BE2C (cell line): ENCODE data around the gene PLOD2.

Source experiments
- DNase-seq: peaks from one replicate; pipeline ENCODE4 v3.0.0-alpha.2; 2020
- H3K27me3 ChIP-seq: fragments of 250-450 bp; sonication (Bioruptor Pico); 2 replicates; pipeline ENCODE4 v1.5.1; 2020; ENCODE audit warnings: mild to moderate bottlenecking
- H3K36me3 ChIP-seq: fragments of 250-450 bp; sonication (Bioruptor Pico); 2 replicates; pipeline ENCODE4 v1.5.1; 2020; ENCODE audit warnings: mild to moderate bottlenecking
- H3K4me1 ChIP-seq: fragments of 250-450 bp; sonication (Bioruptor Pico); 2 replicates; pipeline ENCODE4 v1.5.1; 2020
- H3K4me3 ChIP-seq: 2 replicates; pipeline ENCODE4 v1.5.1; 2011; ENCODE audit warnings: low read depth, low read length
- H3K9me3 ChIP-seq: fragments of 250-450 bp; sonication (Bioruptor Pico); 2 replicates; pipeline ENCODE4 v1.5.1; 2020
- TF ChIP-seq, protein P1 (sequence below): IDR thresholded peaks from 2 replicates; pipeline ENCODE4 v1.5.1; 2012; ENCODE audit warnings: mild to moderate bottlenecking, low read depth, low read length

PLOD2 gene

DNA sequence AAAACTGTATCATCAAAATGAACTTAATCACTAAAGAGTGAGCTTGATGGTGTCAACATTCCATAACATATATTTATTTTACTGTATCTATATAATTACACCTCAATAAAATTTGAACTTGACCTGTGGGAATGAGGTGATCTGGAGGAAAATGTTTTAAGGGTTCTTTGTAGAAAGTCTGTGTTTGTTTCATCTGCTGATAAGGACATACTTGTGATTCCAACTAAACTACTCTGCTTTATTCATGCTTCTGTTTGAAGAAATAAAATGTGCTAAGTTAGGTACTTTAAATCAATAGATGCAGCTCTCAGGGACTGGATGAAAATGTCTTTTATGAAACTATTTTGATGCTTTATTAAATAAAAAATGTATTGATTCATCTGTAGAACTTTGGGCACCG, 11.6 kb upstream of the PLOD2 start:
- Histone ChIP-seq H3K4me3 (no peak overlapping the region), H3K4me1 (no peaks in the 10 kb centered on the region), H3K36me3 (no peaks in the 10 kb centered on the region), H3K27me3 (no peaks in the 10 kb centered on the region), H3K9me3 (no peaks in the 10 kb centered on the region)
- TF ChIP-seq, protein P1, sequence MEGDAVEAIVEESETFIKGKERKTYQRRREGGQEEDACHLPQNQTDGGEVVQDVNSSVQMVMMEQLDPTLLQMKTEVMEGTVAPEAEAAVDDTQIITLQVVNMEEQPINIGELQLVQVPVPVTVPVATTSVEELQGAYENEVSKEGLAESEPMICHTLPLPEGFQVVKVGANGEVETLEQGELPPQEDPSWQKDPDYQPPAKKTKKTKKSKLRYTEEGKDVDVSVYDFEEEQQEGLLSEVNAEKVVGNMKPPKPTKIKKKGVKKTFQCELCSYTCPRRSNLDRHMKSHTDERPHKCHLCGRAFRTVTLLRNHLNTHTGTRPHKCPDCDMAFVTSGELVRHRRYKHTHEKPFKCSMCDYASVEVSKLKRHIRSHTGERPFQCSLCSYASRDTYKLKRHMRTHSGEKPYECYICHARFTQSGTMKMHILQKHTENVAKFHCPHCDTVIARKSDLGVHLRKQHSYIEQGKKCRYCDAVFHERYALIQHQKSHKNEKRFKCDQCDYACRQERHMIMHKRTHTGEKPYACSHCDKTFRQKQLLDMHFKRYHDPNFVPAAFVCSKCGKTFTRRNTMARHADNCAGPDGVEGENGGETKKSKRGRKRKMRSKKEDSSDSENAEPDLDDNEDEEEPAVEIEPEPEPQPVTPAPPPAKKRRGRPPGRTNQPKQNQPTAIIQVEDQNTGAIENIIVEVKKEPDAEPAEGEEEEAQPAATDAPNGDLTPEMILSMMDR = no peak
- DNase-seq = no peak

DNA sequence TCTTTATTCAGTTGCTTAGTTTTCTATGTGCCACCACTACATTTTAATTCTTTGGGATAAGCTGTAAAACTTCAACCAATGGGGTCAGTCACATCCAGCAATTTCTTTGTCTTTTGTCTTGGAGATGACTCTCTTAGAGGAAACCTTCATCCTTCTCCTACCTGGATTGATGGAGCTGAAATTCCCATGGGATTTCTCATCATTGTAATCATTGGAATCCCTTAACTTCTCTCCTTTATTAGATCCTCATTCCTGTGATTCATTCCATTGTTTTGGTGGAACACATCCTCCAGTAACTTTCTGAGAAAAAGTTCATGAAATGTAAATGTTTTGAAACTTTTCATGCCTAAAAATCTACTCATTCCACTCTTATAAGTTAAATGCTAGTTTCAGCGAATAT, 9.6 kb upstream of the PLOD2 start:
- Histone ChIP-seq H3K4me1 (no peaks in the 10 kb centered on the region), H3K4me3 (no peak overlapping the region), H3K36me3 (no peaks in the 10 kb centered on the region), H3K9me3 (no peaks in the 10 kb centered on the region), H3K27me3 (no peaks in the 10 kb centered on the region)
- DNase-seq = no peak
- TF ChIP-seq, protein P1 = no peak

DNA sequence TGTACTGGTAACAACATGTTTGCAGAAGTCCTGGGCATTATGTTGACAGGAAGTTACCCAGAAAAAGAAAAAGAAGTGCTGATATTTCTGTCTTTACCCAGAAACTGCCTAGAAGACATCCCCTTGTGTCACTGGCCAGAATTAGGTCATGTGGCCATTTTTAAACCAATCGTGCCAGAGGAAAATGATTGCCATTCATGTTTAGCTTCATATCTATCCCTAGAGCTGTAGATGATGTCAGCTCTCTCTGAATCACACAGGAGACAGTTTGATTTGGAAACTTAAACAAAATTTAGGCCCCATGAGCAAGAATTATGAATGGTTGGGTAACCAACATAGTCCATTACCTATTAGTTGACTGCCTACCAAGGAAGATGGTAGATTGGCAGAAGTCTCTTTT, 8.9 kb upstream of the PLOD2 start:
- Histone ChIP-seq H3K4me3 (no peak overlapping the region), H3K4me1 (no peaks in the 10 kb centered on the region), H3K9me3 (no peaks in the 10 kb centered on the region), H3K36me3 (no peaks in the 10 kb centered on the region), H3K27me3 (no peaks in the 10 kb centered on the region)
- no peak for DNase-seq
- TF ChIP-seq, protein P1 = no peak

GRCh38 chr3:146166826-146167225, 5.8 kb upstream of the PLOD2 start:
- H3K9me3 ChIP-seq = no peaks in the 10 kb centered on the region
- no peak overlapping the region for H3K4me3 ChIP-seq
- peaks cover 9% of the 10 kb centered on the region for H3K27me3 ChIP-seq
- no peak for DNase-seq
- TF ChIP-seq, protein P1 = no peak
- no peaks in the 10 kb centered on the region for H3K4me1 ChIP-seq
- H3K36me3 ChIP-seq = no peaks in the 10 kb centered on the region

DNA sequence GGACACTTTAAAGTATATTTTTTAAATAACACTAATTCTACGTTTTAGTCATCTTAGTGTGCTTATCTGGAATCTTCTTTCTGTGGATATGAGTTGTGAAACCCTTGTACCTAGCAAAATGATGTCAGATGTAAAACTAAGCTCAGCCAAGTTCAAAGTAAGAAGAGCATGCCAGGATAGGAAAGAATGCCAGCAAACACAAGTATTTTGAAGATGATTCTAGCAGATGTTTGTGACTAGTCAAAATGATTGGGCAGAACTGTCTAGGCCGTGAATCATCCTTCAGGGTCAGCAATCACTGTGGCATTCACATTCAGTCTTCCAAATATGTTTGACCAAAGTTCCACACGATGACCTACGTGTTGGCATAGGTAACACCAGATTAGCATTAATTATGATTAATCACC, 5.4 kb upstream of the PLOD2 start:
- Histone ChIP-seq H3K9me3 (no peaks in the 10 kb centered on the region), H3K27me3 (peaks cover 13% of the 10 kb centered on the region), H3K36me3 (no peaks in the 10 kb centered on the region), H3K4me1 (no peaks in the 10 kb centered on the region), H3K4me3 (no peak overlapping the region)
- TF ChIP-seq, protein P1 = no peak
- no peak for DNase-seq

GRCh38 chr3:146165877-146166276, 4.9 kb upstream of the PLOD2 start:
- no peaks in the 10 kb centered on the region for H3K9me3 ChIP-seq
- H3K27me3 ChIP-seq = peaks cover 19% of the 10 kb centered on the region
- H3K4me3 ChIP-seq = no peak overlapping the region
- TF ChIP-seq, protein P1 = no peak
- H3K36me3 ChIP-seq = no peaks in the 10 kb centered on the region
- no peaks in the 10 kb centered on the region for H3K4me1 ChIP-seq
- DNase-seq = no peak
